H9 (cell line): ENCODE measurements around the gene SLC6A8. TPM values are rescaled to one million over a fixed set of nuclear protein-coding genes. Genes with fewer than 3 reads are reported as not detected.
A peak's percentile ranks its signal among the peaks of the same experiment; 100 is the strongest.

Source experiments
- DNase-seq: peaks from one replicate; pipeline ENCODE4 v3.0.0-alpha.2; 2017
- H2AFZ ChIP-seq: one replicate; pipeline ENCODE4 v1.6.1; 2013; ENCODE audit warnings: mild to moderate bottlenecking, low read length, control low read depth, moderate library complexity
- H2AK5ac ChIP-seq: 2 replicates; pipeline ENCODE4 v1.6.1; 2013; ENCODE audit warnings: low read length, control low read depth, mixed read lengths; ENCODE audit not compliant: insufficient read length
- H2BK120ac ChIP-seq: one replicate; pipeline ENCODE4 v1.6.1; 2013; ENCODE audit warnings: low read depth, mild to moderate bottlenecking, low read length, control low read depth, inconsistent platforms; ENCODE audit not compliant: poor library complexity, severe bottlenecking
- H2BK12ac ChIP-seq: 2 replicates; pipeline ENCODE4 v1.6.1; 2013; ENCODE audit warnings: low read length, control low read depth, mixed read lengths, low read depth; ENCODE audit not compliant: insufficient read length
- H2BK15ac ChIP-seq: 2 replicates; pipeline ENCODE4 v1.6.1; 2013; ENCODE audit warnings: low read depth, low read length, control low read depth
- H2BK20ac ChIP-seq: one replicate; pipeline ENCODE4 v1.6.1; 2013; ENCODE audit warnings: low read depth, mild to moderate bottlenecking, low read length, control low read depth, inconsistent platforms; ENCODE audit not compliant: poor library complexity, severe bottlenecking
- H2BK5ac ChIP-seq: 2 replicates; pipeline ENCODE4 v1.6.1; 2013; ENCODE audit warnings: low read length, control low read depth, mixed read lengths; ENCODE audit not compliant: insufficient read length
- H3K14ac ChIP-seq: 2 replicates; pipeline ENCODE4 v1.6.1; 2013; ENCODE audit warnings: low read length, control low read depth; ENCODE audit not compliant: insufficient read depth
- H3K18ac ChIP-seq: 2 replicates; pipeline ENCODE4 v1.6.1; 2013; ENCODE audit warnings: low read depth, mild to moderate bottlenecking, mixed read lengths, low read length, control low read depth; ENCODE audit not compliant: insufficient read length
- H3K23ac ChIP-seq: 2 replicates; pipeline ENCODE4 v1.6.1; 2013; ENCODE audit warnings: low read length, control low read depth, mixed read lengths, low read depth; ENCODE audit not compliant: insufficient read length
- H3K23me2 ChIP-seq: 2 replicates; pipeline ENCODE4 v1.6.1; 2013; ENCODE audit warnings: low read depth, mild to moderate bottlenecking, mixed read lengths, low read length, control low read depth; ENCODE audit not compliant: insufficient read length, poor library complexity, severe bottlenecking
- H3K27ac ChIP-seq: 2 replicates; pipeline ENCODE4 v1.5.1; 2013; ENCODE audit warnings: low read length, control low read depth, mixed read lengths, low read depth; ENCODE audit not compliant: insufficient read length
- H3K27me3 ChIP-seq: 2 replicates; pipeline ENCODE4 v1.6.1; 2013; ENCODE audit warnings: low read length, control low read depth, inconsistent platforms; ENCODE audit not compliant: insufficient read depth
- H3K4ac ChIP-seq: 2 replicates; pipeline ENCODE4 v1.6.1; 2013; ENCODE audit warnings: low read depth, mild to moderate bottlenecking, control low read depth, inconsistent platforms, low read length, moderate library complexity
- H3K4me1 ChIP-seq: 2 replicates; pipeline ENCODE4 v1.6.1; 2013; ENCODE audit warnings: low read length, control low read depth, inconsistent platforms; ENCODE audit not compliant: insufficient read depth
- H3K4me2 ChIP-seq: 2 replicates; pipeline ENCODE4 v1.6.1; 2013; ENCODE audit warnings: low read length, control low read depth, mixed read lengths; ENCODE audit not compliant: insufficient read length, insufficient read depth
- H3K56ac ChIP-seq: 2 replicates; pipeline ENCODE4 v1.6.1; 2013; ENCODE audit warnings: low read depth, mild to moderate bottlenecking, mixed read lengths, low read length, control low read depth; ENCODE audit not compliant: insufficient read length
- H3K79me1 ChIP-seq: 2 replicates; pipeline ENCODE4 v1.6.1; 2013; ENCODE audit warnings: low read depth, mild to moderate bottlenecking, moderate library complexity, low read length, control low read depth, inconsistent platforms; ENCODE audit not compliant: insufficient read depth, poor library complexity, severe bottlenecking
- H3K79me2 ChIP-seq: 2 replicates; pipeline ENCODE4 v1.6.1; 2013; ENCODE audit warnings: low read length, control low read depth, inconsistent platforms; ENCODE audit not compliant: insufficient read depth
- H3K9ac ChIP-seq: 2 replicates; pipeline ENCODE4 v1.6.1; 2013; ENCODE audit warnings: low read length, control low read depth, mixed read lengths; ENCODE audit not compliant: insufficient read length; ENCODE audit errors: extremely low read depth
- H3K9me3 ChIP-seq: one replicate; pipeline ENCODE4 v1.6.1; 2013; ENCODE audit warnings: low read depth, low read length, inconsistent platforms; ENCODE audit not compliant: control insufficient read depth
- H3T11ph ChIP-seq: one replicate; pipeline ENCODE4 v1.6.1; 2013; ENCODE audit warnings: mild to moderate bottlenecking, low read length, control low read depth, inconsistent platforms
- H4K20me1 ChIP-seq: one replicate; pipeline ENCODE4 v1.6.1; 2013; ENCODE audit not compliant: control insufficient read depth, insufficient read length, insufficient read depth
- H4K5ac ChIP-seq: 2 replicates; pipeline ENCODE4 v1.6.1; 2013; ENCODE audit warnings: low read depth, mild to moderate bottlenecking, mixed read lengths, low read length, control low read depth; ENCODE audit not compliant: insufficient read length
- H4K8ac ChIP-seq: replicated peaks from 2 replicates; pipeline ENCODE4 v1.6.1; 2013; ENCODE audit warnings: low read length, control low read depth, mixed read lengths, low read depth; ENCODE audit not compliant: insufficient read length
- H4K91ac ChIP-seq: 2 replicates; pipeline ENCODE4 v1.6.1; 2013; ENCODE audit warnings: low read depth, mild to moderate bottlenecking, moderate library complexity, mixed read lengths, low read length, control low read depth; ENCODE audit not compliant: insufficient read length
- H3K27ac Mint-ChIP-seq, 3 experiments: 2 replicates in 2 of 3; 3 replicates in 1 of 3; pipeline ENCODE4 v1.8.0; 2020 to 2021; ENCODE audit warnings: mixed read lengths in 3 of 3, mild to moderate bottlenecking in 1 of 3, moderate library complexity in 1 of 3
- H3K27me3 Mint-ChIP-seq: 2 replicates; pipeline ENCODE4 v1.8.0; 2021; ENCODE audit warnings: low read depth, mild to moderate bottlenecking, moderate library complexity, mixed read lengths
- H3K36me3 Mint-ChIP-seq, 3 experiments: 2 replicates in 2 of 3; 3 replicates in 1 of 3; pipeline ENCODE4 v1.8.0; 2020 to 2021; ENCODE audit warnings: low read depth in 3 of 3, mixed read lengths in 3 of 3; ENCODE audit not compliant: insufficient read depth in 1 of 3
- H3K4me1 Mint-ChIP-seq, 2 experiments: 2 replicates each; pipeline ENCODE4 v1.8.0; 2020; ENCODE audit warnings: mixed read lengths in 2 of 2
- H3K4me3 Mint-ChIP-seq, 2 experiments: 2 replicates in 1 of 2; 3 replicates in 1 of 2; pipeline ENCODE4 v1.8.0; 2020 to 2021; ENCODE audit warnings: mild to moderate bottlenecking in 2 of 2, mixed read lengths in 2 of 2, moderate library complexity in 1 of 2
- H3K9me3 Mint-ChIP-seq, 2 experiments: 2 replicates in 1 of 2; 3 replicates in 1 of 2; pipeline ENCODE4 v1.8.0; 2020; ENCODE audit warnings: mild to moderate bottlenecking in 2 of 2, mixed read lengths in 2 of 2, moderate library complexity in 1 of 2
- WGBS: extraction: QIAGEN DNeasy Blood & Tissue Kit; methylation state at CpG from one replicate; pipeline ENCODE4 v1.1.7; 2013; ENCODE audit warnings: missing lambda C conversion rate, low lambda C conversion rate, mixed read lengths; ENCODE audit not compliant: insufficient read length; ENCODE audit errors: extremely low coverage; 5-methylcytosine and 5-hydroxymethylcytosine counted together
- total RNA-seq: library from RNA; stranded (reverse); gene quantifications from 2 replicates; pipeline ENCODE4 v1.2.1, GENCODE V29; 2021
- TF ChIP-seq, protein P1 (sequence below): fragments of 200-600 bp; sonication (generic); conservative IDR thresholded peaks from 3 replicates; pipeline ENCODE4 v1.8.0; 2021; ENCODE audit warnings: antibody characterized with exemption, mild to moderate bottlenecking

Gene SLC6A8
- total RNA-seq, 1 experiment from 2014 or later = 229 TPM

GRCh38 chrX:153640736-153641575 is 46.8 kb upstream of the SLC6A8 start:
- no peak overlapping the region; the same call in 1 of the 2 replicates for H3K14ac ChIP-seq
- no peak overlapping the region for H3K4ac ChIP-seq
- no peak overlapping the region for H3K18ac ChIP-seq
- H3K23me2 ChIP-seq = peaks cover 11% of the 10 kb centered on the region
- DNase-seq = peak; percentile 27
- Mint-ChIP-seq H3K9me3 (peaks cover 43 to 76% of the 10 kb centered on the region in 2 experiments), H3K4me1 (peaks cover 8 to 12% of the 10 kb centered on the region in 2 experiments), H3K4me3 (peak overlapping the region; percentile 1 to 66; a peak in 4 of 5 replicates), H3K27ac (no peak overlapping the region), H3K36me3 (peaks cover 0 to 7% (median 2%) of the 10 kb centered on the region in 3 experiments; a peak in 3 of 7 replicates), H3K27me3 (peaks cover 63% of the 10 kb centered on the region)
- WGBS = no CpG with 5 or more reads among the region's 26 CpGs
- H4K5ac ChIP-seq = no peak overlapping the region
- H2BK120ac ChIP-seq = no peak overlapping the region
- no peak overlapping the region for H3K27ac ChIP-seq
- no peak overlapping the region for H4K91ac ChIP-seq
- H3K56ac ChIP-seq = no peak overlapping the region
- no peak overlapping the region for H2BK20ac ChIP-seq
- H2BK15ac ChIP-seq = no peak overlapping the region
- peaks cover 2% of the 10 kb centered on the region for H4K20me1 ChIP-seq
- H2AFZ ChIP-seq = no peak overlapping the region
- H2AK5ac ChIP-seq = no peak overlapping the region
- no peak overlapping the region for H3K23ac ChIP-seq
- peaks cover 31% of the 10 kb centered on the region for H3K9me3 ChIP-seq
- no peak overlapping the region for H4K8ac ChIP-seq
- TF ChIP-seq, protein P1, sequence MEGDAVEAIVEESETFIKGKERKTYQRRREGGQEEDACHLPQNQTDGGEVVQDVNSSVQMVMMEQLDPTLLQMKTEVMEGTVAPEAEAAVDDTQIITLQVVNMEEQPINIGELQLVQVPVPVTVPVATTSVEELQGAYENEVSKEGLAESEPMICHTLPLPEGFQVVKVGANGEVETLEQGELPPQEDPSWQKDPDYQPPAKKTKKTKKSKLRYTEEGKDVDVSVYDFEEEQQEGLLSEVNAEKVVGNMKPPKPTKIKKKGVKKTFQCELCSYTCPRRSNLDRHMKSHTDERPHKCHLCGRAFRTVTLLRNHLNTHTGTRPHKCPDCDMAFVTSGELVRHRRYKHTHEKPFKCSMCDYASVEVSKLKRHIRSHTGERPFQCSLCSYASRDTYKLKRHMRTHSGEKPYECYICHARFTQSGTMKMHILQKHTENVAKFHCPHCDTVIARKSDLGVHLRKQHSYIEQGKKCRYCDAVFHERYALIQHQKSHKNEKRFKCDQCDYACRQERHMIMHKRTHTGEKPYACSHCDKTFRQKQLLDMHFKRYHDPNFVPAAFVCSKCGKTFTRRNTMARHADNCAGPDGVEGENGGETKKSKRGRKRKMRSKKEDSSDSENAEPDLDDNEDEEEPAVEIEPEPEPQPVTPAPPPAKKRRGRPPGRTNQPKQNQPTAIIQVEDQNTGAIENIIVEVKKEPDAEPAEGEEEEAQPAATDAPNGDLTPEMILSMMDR = no peak
- H2BK5ac ChIP-seq = no peak overlapping the region
- no peaks in the 10 kb centered on the region for H3K79me2 ChIP-seq
- no peaks in the 10 kb centered on the region for H3K79me1 ChIP-seq
- H3K27me3 ChIP-seq = peaks cover 34% of the 10 kb centered on the region
- no peaks in the 10 kb centered on the region; the same call in 1 of the 2 replicates for H3K4me1 ChIP-seq
- H3T11ph ChIP-seq = no peak overlapping the region
- H3K4me2 ChIP-seq = peak overlapping the region; percentile 42
- H3K9ac ChIP-seq = no peak overlapping the region
- no peak overlapping the region for H2BK12ac ChIP-seq
